HG03558 (cell line): Measurements from ENCODE around the gene SMR3A.

Source experiments
- ATAC-seq: cut with Tn5 transposase; IDR thresholded peaks from one replicate; pipeline ENCODE4 v1.9.1; 2021; ENCODE audit warnings: moderate number of reproducible peaks; ENCODE audit not compliant: unreplicated experiment; ENCODE audit errors: extremely low read depth

The SMR3A gene

DNA sequence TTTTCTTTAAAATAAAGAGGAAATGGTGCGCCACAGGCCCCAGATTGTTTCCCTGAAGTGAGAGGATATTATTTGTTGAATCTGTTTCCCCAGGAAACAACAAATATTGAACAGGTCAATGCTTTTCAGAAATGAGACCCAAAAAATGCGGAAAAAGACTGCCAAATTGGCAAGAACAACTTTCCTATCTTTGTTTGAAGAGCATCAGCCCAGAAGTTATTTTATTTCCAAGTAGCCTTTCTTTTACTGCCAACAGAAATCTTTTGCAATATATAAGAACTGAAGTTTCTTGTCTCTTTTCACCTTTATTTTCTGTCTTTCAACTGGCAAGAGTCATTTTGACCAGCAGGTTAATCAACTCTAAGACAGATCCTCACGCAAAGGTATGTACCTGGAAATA lies at the start of gene SMR3A:
Gene SMR3A, plus strand, starts transcription at position 301 of the 400 bp plus-strand sequence. CDS start 1,356 bp downstream, outside the sequence.
- no peak for ATAC-seq

DNA sequence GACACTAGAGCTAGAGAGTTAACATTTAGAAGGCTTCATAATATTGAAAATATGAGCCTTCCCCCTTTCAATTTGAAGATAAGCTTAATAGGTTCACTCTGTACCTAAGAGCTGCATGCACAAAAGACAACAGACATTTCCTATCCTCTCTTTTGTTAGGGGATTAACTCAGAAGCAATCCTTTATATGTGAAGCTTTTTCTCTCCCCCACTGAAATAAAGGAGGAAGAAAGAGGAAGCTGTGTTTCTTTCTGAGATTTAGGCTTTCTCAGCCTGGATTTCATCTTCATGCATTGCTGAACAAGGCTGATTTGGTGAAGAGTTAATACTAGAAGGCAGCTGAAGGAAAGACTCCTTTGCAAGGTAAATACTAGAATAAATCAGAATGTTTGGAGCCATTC lies 46.8 kb upstream of the SMR3A start:
- ATAC-seq, result no peak

DNA sequence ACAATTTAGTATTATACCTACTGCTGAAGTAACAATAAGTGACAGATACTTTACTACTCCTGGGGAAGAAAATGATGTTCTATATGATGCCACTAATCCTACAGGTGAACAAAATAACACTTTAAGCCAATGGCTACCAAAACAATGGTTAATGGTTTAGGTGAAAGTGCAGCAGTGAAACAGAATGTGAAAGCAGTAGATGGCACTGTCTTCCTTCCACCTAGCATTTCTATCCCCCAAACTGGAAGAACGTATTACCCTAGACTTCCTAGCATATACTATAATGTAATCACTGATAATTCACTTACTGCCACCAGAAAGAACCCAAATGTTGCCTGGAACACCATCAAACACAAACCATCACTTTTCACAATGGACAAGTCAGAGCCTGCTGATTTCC lies 44.6 kb upstream of the SMR3A start:
- ATAC-seq, result no peak

DNA sequence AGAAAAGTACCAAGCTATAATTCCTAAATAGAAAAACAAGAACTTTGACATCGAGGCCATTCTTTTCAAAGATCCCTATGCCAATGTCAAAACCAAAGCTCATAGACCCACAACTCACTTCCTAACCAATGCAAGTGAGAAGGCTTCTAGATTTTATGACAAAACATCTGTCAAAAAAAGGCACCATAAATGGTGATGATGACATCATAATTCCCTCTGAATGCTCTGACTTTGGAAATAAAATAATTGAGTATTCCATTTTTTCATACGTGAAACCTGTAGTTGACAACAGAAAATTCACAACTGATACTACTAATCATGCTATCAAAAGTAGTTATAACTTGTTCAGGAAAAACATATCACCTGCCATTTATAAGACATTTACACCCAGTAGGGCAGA lies 34.5 kb upstream of the SMR3A start:
- no peak for ATAC-seq

DNA sequence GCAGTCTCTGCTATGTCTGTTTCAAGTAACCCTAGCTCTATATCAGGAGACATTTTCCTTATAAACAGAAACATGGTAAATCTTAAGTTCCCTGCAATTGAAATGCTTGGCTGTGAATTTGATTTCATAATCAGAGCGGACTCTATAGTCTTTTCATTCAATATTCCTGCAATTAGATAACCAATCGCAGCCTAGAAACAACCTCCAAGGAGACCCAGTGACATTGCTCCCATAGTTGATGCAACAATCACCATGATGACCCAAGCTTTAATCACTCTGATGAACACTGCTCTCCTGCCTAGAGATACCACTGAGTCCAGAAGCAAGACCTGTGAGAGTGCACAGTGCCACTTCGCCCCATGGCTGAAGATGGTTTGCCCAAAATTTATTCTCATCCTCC lies 25.9 kb upstream of the SMR3A start, which contains the start of gene CABS1:
Gene CABS1, plus strand, starts transcription at position 301 of the 400 bp plus-strand sequence. Its CDS starts 59 bp downstream, at position 360.
- ATAC-seq, result no peak

DNA sequence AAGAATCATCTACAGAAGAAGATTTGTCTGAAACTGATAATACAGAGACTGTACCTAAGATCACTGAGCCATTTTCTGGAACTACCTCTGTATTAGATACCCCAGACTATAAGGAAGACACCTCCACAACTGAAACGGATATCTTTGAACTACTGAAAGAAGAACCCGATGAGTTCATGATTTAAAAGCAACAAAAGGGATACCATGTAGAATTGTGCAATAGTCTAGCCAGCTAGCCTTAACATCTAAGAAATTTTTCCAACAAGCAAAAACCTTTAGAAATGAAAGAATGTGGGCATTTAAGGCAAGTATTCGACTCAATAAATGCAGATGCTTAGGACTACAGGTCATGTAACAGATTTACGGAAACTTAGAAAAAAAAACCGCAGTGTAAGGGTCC lies 24.5 kb upstream of the SMR3A start:
- ATAC-seq, result no peak

DNA sequence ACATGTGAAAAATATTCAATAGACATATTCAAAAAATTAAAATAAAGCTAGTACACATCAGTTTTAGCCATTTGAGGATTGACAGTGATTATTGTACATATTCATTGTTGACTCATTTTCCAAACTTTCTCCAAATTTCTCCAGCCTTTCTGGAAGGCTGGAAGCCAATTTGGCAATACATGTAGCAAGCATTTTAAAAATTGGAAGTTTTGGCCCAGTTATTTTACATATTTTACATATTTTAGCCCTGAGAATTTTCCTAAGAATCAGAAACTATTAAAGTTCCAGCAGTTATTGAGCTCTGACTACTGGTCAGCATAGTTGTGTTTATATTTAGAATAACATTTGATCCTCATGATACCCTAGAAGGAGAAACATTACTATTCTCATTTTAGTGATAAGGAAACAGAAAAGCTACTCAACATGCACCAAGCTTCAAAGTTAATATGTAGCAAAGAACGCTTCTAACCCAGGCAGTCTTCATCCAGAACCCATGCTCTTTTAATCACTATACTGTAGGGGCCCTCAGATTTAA lies 22.6 kb upstream of the SMR3A start:
- ATAC-seq, result no peak

DNA sequence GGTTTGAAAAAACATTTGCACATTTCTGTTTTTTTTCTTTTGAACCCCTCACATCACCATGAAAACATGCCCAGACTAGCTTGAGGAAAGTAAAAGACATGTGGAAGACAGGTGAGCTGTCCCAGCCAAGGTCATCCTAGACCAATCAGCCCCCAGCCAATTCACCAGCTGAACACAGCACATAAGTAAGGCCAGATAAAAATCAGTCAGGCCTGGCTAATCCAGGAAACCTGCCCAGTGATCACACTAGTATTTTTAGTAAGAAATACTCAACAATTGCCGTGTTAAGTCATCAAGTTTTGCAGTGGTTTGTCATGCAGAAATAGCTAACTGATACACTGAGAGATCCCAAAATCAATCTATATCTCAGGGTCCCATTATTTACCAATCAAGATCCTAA lies 4.4 kb upstream of the SMR3A start:
- ATAC-seq, result no peak

DNA sequence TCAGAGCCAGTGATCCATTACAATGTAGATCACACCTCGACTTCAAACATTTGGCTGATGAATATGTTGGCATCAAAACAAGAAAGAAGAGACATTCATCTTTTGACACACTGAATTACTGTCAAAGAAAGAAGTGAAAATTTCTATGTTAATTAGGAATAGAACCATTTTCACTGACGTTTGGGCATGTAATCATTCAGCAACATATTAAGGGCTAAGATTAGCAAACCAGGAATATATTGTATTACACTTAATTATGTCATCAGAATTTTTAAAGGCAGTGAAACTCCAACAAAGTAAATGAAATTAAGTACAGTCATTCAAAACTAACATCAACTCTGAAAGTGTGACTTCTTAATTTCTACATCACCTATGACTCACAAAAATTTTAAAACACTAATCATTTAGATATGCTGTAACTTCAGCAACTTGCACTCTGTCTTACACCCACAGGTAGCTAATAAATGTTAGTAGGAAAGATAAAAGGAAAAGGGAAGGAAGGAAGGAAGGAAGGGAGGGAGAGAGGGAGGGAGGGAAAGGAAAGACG lies 1.4 kb upstream of the SMR3A start:
- no peak for ATAC-seq

DNA sequence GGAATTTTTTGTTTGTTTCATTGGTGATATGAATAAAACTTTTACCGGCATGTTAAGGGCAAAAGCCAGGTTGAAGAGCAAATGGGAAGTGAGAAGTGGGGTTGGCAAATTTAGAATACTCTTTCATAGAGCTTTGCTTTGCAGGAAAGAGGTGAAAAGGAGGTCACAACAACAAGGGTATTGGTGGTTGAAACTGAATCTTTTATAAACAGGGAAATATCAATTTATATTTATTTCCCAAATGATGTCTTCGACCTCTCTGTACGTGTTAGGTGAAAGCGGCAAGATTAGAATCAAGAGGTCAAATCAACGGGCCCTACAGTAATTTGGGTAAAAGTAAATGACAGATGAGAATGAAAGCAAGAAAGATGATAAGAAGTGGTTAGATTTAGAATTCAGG lies 3.4 kb downstream of the SMR3A start:
- ATAC-seq, result no peak

DNA sequence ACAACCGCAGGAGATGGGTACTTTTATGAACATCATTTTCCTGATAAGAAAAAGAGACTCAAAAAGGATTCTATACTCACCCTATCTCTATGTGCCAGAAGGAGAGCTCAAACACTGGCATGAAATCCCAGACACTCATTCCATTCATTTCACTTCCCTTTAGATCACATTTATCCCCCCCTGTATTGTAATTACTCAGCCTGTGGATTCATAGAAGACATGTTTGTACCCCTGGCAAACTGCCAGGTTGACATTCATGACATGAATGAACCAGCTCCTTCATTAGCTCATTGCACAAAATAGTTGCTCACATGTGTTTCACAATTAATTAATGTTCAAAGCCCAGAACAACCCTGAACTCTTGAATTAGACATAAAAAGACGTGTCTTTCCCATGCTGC lies 4.9 kb downstream of the SMR3A start:
- ATAC-seq, result no peak

DNA sequence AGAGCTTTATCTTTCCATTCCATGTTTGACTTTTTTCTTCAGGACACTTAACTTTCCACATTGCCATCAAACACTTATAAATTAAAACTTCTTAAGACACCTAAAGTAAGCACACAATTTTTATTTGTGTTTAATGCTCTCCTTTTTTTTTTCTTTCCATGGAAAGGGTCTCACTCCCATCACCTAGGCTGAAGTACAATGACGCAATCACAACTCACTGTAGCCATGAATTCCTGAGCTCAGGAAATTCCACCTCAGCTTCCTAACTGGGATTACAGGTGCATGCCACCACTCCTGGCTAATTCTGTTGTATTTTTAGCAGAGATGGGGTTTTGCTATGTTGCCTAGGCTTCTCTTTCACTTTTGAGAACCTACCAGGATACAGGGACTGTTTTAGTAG lies 7.3 kb downstream of the SMR3A start:
- no peak for ATAC-seq

DNA sequence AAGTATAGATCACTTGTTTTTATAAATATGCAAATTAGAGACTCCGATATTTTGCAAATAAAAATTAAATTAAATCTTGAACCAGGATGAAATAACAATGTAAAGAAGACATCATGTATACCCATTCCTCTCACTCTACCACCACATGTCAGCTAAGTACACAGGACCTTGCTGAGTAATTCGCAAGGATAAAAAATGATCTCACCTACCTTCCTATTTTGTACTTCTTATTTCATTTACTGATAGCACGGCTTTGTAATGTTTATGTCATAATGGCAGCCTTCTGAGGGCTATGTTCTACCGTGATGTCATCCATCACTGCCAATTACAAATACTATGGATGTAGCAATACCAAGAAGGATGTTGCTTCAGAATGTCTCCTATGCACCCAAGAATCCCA lies 11.4 kb downstream of the SMR3A start:
- ATAC-seq, result no peak

DNA sequence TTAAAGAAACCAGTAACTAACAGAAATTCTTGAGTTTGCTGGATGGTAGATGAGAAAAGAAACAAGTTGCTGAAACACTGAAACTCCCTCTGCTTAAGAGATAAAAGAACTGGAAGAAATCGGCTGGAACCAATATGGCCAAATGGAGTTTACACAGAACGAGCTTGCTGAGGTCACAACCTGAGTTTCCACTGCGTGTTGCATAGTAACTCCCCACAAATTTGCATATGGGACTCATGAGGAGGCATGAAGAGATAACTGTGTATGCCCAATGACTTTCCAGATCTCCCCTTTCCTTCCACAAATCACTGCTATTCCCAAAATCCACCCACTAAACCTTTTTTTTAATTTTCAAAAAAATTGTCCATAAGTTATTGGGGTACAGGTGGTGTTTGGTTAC lies 12.2 kb downstream of the SMR3A start:
- ATAC-seq, result no peak

DNA sequence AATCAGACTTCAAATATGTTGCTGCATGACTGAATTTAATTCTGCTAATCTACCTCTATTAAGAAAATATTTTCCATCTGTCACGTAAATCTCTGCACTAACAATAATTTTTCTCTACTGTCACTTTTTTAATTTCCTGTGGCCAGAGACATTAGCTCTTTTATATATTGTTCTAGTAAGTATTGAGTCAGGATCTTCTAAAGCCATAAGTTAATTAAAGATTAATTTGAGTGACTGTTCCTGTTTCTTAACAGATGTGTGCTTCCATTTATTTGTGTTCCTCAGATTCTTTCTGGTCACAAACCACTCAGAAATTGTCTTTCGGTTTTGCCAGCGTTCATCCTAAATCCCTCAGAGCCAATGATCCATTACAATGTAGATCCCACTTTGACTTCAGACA lies 20.0 kb downstream of the SMR3A start:
- ATAC-seq, result no peak

DNA sequence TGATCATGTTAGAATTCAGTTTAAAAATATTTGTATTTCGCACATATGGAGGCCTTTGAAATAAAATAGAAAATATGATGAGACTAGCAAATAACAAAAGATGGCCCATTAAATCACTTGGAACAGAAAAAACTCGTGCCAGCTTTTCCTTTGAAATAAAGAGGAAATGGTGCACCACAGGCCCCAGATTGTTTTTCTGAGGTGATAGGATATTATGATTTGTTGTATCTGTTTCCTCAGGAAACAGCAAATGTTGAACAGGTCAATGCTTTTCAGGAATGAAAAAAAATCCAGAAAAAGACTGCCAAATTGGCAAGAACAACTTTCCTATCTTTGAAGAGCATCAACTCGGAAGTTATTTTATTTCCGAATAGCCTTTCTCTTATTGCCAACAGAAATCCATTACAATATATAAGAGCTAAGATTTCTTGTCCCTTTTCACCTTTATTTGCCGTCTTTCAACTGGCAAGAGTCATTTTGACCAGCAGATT lies 22.2 kb downstream of the SMR3A start, which contains the start of gene SMR3B:
Gene SMR3B, plus strand, starts transcription at position 441 of the 491 bp plus-strand sequence. CDS start 1,380 bp downstream, outside the sequence.
- no peak for ATAC-seq

DNA sequence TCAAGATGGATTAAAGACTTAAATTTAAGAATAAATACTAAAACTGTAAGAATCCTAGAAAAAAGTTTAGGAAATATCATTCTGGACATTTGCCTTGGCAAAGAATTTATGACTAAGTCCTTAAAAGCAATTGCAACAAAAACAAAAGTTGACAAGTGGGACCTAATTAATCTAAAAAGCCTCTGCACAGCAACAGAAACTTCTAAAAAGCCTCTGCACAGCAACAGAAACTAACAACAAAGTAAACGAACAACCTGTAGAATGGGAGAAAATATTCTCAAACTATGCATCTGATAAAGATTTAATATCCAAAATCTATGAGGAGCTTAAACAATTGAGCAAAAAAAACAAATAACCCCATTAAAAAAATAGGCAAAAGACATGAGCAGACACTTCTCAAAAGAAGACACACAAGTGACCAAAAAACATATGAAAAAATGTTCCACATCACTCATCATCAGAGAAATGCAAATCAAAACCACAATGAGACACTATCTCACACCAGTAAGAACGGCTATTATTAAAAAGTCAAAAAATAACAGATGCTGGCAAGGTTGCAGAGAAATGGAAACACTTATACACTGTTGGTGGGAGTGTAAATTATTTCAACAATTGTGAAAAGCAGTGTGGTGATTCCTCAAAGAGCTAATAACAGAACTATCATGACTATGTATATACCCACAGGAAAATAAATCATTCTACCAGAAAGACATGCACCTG lies 31.7 kb downstream of the SMR3A start:
- peak; percentile 45 for ATAC-seq

DNA sequence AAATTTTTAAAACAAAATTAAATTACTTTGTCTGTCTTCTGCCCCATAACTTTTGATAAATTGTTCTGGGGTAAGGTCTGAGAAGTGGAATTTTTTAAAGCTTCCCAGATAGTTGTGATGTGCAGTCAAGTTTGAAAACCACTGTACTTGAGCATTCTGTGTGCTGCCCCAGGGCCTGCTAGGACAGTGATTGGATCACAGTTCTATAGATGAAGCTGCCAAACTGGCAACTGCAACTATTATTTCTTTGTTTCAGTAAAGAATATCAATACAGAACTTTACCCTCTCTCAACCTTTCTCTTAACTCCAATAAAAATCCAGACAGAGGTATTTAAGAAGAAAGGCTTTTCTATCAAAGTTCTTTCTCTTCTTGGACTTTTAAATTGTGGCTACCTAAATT lies 37.0 kb downstream of the SMR3A start, which contains the start of gene OPRPN:
Gene OPRPN, plus strand, starts transcription at position 361 of the 400 bp plus-strand sequence. CDS start 1,346 bp downstream, outside the sequence.
- ATAC-seq, result no peak

DNA sequence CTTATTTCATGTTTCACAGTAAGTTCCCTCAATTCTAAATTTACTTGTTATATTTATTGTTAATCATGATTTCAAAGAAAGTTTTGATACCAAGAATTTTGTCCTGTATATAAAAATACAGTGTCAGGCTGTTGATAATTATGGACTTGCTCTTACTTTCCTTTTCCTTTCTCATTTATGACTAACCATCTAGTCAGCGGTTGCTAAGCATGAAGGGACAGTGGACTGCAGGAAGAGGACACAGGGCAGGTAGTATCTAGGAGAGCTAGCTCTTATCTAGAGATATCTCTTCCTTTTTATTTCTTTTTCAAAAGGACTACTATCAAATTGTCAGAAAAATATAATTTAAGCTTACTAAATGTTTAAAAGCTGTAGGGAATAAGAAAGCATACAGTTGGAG lies 38.8 kb downstream of the SMR3A start:
- ATAC-seq, result no peak

DNA sequence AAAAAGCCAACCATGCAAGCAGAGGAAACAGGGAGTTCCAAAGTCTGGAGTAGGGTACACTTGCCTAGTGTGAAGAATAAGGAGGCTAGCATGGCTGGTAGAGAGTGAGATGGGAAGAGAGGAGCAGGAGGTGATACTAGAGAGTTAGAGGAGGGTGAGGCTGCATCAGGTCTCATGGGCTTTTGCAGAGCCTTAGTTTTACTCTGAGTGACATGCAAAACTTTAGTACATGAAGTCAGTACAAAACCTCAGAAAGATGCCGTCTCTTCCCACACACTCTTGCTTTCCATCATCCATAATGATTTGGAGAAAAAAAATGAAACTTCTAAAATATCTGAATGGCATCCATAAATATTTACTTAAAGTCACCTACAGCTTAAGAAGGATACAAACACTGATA lies 42.2 kb downstream of the SMR3A start:
- ATAC-seq, result no peak

DNA sequence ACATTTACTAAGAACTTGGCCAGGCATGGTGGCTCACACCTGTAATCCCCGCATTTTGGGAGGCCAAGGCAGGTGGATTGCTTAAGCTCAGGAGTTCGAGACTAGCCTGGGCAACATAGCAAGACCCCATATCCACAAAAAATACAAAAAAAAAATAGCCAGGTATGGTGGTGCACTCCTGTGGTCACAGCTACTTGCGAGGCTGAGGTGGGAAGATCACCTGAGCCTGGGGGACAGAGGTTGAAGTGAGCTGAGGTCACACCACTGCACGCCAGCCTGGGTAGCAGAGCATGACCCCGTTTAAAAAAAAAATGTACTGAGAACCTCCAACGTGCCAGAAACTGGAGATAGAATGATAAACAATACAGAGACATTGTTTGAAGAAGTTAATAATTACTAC lies 45.2 kb downstream of the SMR3A start:
- no peak for ATAC-seq
